Myocyte (in vitro differentiated cells): ENCODE data around the gene CXCL10. TPM values are rescaled to one million over a fixed set of nuclear protein-coding genes. Genes with fewer than 3 reads are reported as not detected.

ENCODE experiments used
- DNase-seq: peaks from one replicate; pipeline ENCODE4 v3.0.0-alpha.2; 2012; ENCODE audit warnings: low read depth
- total RNA-seq: library from RNA; depleted of rRNA; stranded (reverse); fragments of >200 nt; gene quantifications from 2 replicates; pipeline ENCODE4 v1.2.3, GENCODE V29; 2014

CXCL10 gene
- total RNA-seq, 1 donor from 2014 or later: not detected

GRCh38 chr4:75995727-75996126, 27.6 kb downstream of the CXCL10 start:
- peak; percentile 64 for DNase-seq

GRCh38 chr4:75992462-75992861, 30.8 kb downstream of the CXCL10 start:
- DNase-seq: no peak

- DNase-seq: no peak
These were observed 33.3 kb downstream of the CXCL10 start for GRCh38 chr4:75989846-75990528.

GRCh38 chr4:75985116-75985515, 38.2 kb downstream of the CXCL10 start:
- peak; percentile 59 for DNase-seq

GRCh38 chr4:75980576-75980975, 42.7 kb downstream of the CXCL10 start:
- DNase-seq: no peak

GRCh38 chr4:75976177-75976576, 47.1 kb downstream of the CXCL10 start:
- no peak for DNase-seq

GRCh38 chr4:75973766-75974165, 49.5 kb downstream of the CXCL10 start:
- no peak for DNase-seq

Other genes with a start within 250 kb of the CXCL10 start
- not detected in 2 replicates for gene PPEF2, start 121.0 kb downstream of the CXCL10 start, total RNA-seq
- 41.4 and 49.4 TPM in 2 replicates for gene NAAA, start 82.5 kb downstream of the CXCL10 start, total RNA-seq
- 45.6 and 48.5 TPM in 2 replicates for gene SDAD1, start 32.6 kb downstream of the CXCL10 start, total RNA-seq
- gene CXCL9, start 16.0 kb downstream of the CXCL10 start, total RNA-seq: not detected in 2 replicates
- not detected in 2 replicates for gene CXCL11, start 12.6 kb upstream of the CXCL10 start, total RNA-seq
- gene ART3, start 51.2 kb upstream of the CXCL10 start, total RNA-seq: not detected in 2 replicates
- 19.4 and 20.8 TPM in 2 replicates for gene NUP54, start 124.9 kb upstream of the CXCL10 start, total RNA-seq
- gene SCARB2, start 190.3 kb upstream of the CXCL10 start, total RNA-seq: 208 and 216 TPM in 2 replicates
- gene FAM47E, start 228.2 kb upstream of the CXCL10 start, total RNA-seq: 0.13 and 0.21 TPM in 2 replicates